ENCODE measurements around the gene ANO8.
"Not testable (repeated sequence)": the region's sequence is repeated elsewhere in the genome, so short reads cannot be mapped to it uniquely, and the experiment has no call there.

Gene ANO8

GRCh38 chr19:17309198-17309964 lies 25.3 kb downstream of the ANO8 start, which contains the start of gene DDA1:
DDA1 (plus strand) TSS chr19:17309563; CDS start chr19:17309655, 92 bp downstream.
- peak; percentile 100 for DNase-seq

- DNase-seq: no peak
These were observed 26.7 kb downstream of the ANO8 start for GRCh38 chr19:17307876-17308377.

- no peak for DNase-seq
These were observed 28.4 kb downstream of the ANO8 start for GRCh38 chr19:17306285-17306714.

GRCh38 chr19:17305517-17306284 lies 29.0 kb downstream of the ANO8 start, which contains the start of gene MRPL34:
MRPL34 (plus strand) TSS chr19:17305872; CDS start chr19:17305893, 21 bp downstream.
- DNase-seq: peak; percentile 98

- DNase-seq: no peak
These were observed 29.5 kb downstream of the ANO8 start for GRCh38 chr19:17305216-17305516.

- DNase-seq: no peak
These were observed 30.1 kb downstream of the ANO8 start for GRCh38 chr19:17304386-17305215.

- DNase-seq: no peak
These were observed 30.8 kb downstream of the ANO8 start for GRCh38 chr19:17303940-17304267.

- peak; percentile 95 for DNase-seq
These were observed 31.3 kb downstream of the ANO8 start, which contains the start of gene ABHD8 for GRCh38 chr19:17303167-17303939. ABHD8 (minus strand) TSS chr19:17303425; CDS start chr19:17301616, 1,809 bp downstream.

GRCh38 chr19:17302391-17303166 lies 32.1 kb downstream of the ANO8 start:
- DNase-seq: peak; percentile 26

- DNase-seq: no peak
These were observed 33.5 kb downstream of the ANO8 start for GRCh38 chr19:17300992-17301619.

- DNase-seq: no peak
These were observed 37.7 kb downstream of the ANO8 start for GRCh38 chr19:17296976-17297375.

- DNase-seq: no peak
These were observed 38.4 kb downstream of the ANO8 start for GRCh38 chr19:17296273-17296672.

GRCh38 chr19:17295551-17295950 lies 39.1 kb downstream of the ANO8 start:
- DNase-seq: not testable (repeated sequence)

- DNase-seq: peak; percentile 59
These were observed 40.4 kb downstream of the ANO8 start for GRCh38 chr19:17294051-17294891.

GRCh38 chr19:17293605-17294004 lies 41.0 kb downstream of the ANO8 start:
- no peak for DNase-seq

- DNase-seq: peak; percentile 85
These were observed 42.2 kb downstream of the ANO8 start for GRCh38 chr19:17292301-17293074.

- DNase-seq: peak; percentile 39
These were observed 45.2 kb downstream of the ANO8 start for GRCh38 chr19:17289489-17289888.

GRCh38 chr19:17286752-17287151 lies 47.9 kb downstream of the ANO8 start:
- no peak for DNase-seq

GRCh38 chr19:17286263-17286662 lies 48.4 kb downstream of the ANO8 start:
- no peak for DNase-seq
